ENCODE results near the gene LFNG.

LFNG gene

DNA sequence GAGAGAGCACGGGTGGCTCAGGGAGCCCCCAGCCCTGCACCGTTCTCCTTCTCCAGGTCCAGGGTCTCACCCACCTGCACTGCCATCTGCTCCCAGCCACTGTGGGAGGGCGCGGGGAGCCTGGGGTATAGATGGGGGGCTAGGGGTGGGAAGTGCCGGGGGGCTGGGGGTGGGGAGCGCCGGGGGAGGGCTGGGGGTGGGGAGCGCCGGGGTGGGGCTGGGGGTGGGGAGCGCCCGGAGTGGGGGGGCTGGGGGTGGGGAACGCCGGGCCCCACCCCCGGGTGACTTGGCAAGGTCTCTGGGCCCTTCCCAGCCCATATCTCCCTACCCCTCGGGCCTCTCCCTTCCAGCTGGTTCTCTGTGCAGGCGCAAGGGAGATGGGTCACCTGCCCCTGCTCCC is 43.3 kb upstream of the LFNG start, which contains the start of gene GRIFIN:
Gene GRIFIN (minus strand): TSS at position 101 of the 400 bp plus-strand sequence. CDS start 15 bp downstream, at position 86.
- H3K9ac ChIP-seq (ENCODE audit: low read length in 2 of 2): no peak within 1 kb of the TSS
- peaks cover 18 to 21% of the 10 kb centered on the region in 2 donors for H3K27me3 ChIP-seq (ENCODE audit: control insufficient read depth in 1 of 2, insufficient read depth in 2 of 2, low read length in 2 of 2)
- H3K27ac ChIP-seq (ENCODE audit: low read length): no peak within 1 kb of the TSS
- H3K4me3 ChIP-seq (ENCODE audit: low read length in 2 of 2): no peak within 1 kb of the TSS
- no peaks in the 10 kb centered on the region for H3K36me3 ChIP-seq (ENCODE audit: control insufficient read depth in 2 of 2, insufficient read depth in 2 of 2, low read length in 2 of 2)
- peaks cover 28% of the 10 kb centered on the region for H3K4me1 ChIP-seq (ENCODE audit: control insufficient read depth, insufficient read depth, low read length)
- no peaks in the 10 kb centered on the region for H3K9me3 ChIP-seq (ENCODE audit: control insufficient read depth in 2 of 2, low read length in 2 of 2)

DNA sequence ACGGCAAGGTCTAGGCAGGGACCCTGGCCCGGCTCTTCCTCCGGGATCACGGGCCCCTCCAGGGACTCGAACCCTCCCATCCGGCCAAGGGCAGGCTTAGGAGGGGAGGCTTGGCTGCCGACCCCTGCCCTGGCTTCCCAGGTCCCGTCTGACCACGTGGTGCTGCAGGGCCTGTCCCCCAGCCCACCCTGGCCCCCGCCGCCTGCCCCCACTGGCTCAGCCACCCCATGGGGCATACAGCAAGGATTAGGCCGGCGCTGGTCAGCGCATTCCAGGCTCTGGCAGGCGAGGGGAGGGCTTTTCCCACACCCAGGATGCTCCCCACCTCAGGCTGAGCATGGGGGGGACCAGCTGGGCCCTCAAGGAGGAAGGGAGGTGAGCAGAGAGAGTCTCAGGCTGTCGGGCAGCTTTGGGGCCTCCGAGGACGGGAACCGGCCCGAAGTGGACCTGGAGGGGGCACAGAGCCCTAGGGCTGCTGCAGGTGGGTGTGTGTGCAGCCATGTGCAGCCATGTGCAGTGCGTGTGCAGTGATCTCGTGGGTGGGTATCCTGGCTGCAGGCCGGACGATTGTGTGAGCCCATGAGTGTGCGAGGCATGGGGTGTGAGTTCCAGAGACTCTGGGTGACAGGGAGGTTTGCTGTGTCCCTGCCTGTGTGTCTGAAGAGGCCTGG is 42.7 kb upstream of the LFNG start:
- Histone ChIP-seq H3K9me3 (ENCODE audit: control insufficient read depth in 2 of 2, low read length in 2 of 2) (no peaks in the 10 kb centered on the region), H3K4me1 (ENCODE audit: control insufficient read depth, insufficient read depth, low read length) (peaks cover 24% of the 10 kb centered on the region), H3K27me3 (ENCODE audit: control insufficient read depth in 1 of 2, insufficient read depth in 2 of 2, low read length in 2 of 2) (peaks cover 15 to 24% of the 10 kb centered on the region in 2 donors), H3K9ac (ENCODE audit: low read length in 2 of 2) (no peak overlapping the region), H3K4me3 (ENCODE audit: low read length in 2 of 2) (no peak overlapping the region), H3K27ac (ENCODE audit: low read length) (no peak overlapping the region), H3K36me3 (ENCODE audit: control insufficient read depth in 2 of 2, insufficient read depth in 2 of 2, low read length in 2 of 2) (no peaks in the 10 kb centered on the region)

DNA sequence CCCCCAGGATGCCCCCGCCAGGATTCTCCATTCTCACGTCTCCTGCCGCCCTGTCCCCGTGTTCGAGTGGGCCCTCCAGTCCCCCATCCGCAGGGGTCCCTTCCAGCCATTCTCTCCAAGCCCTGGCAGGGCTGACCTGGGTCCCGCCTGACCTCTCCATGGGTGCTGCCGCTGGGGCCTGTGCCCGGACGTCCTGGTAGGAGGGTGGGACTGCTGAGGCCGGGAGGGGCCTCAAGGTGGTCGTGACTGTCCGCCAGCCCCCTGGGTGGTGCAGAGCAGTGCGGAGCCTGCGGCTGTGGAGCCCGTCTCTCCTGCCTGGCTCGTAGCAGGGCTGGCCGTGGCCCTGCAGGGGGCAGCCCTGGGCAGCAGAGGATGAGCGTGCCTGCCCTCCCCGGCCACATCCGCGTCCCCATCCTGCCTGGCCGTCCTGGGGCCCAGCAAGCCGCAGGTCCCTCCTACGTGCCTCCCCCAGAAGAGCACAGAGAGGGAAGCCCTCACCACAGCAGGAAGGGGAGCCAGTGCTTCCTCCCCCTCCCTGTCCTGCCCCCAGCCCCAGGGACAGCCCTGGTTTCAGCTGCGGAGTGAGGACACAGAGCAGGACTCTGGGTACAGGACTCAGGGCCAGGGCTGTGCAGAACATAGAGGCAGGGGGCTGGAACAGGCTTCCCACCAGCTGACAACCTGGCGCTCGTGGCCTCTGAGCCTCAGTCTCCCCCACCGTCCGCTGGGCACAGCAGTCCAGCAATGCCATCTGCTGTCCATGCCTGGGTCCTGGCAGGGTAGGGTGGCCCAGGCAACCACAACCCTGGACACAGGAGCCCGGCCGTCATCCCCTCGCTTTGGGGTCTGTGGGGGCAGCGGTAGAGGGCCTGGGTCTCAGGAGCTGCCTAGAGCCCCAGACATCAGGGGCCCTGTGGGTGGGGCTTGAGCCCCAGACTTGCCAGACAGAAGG is 41.9 kb upstream of the LFNG start:
- Histone ChIP-seq H3K9ac (ENCODE audit: low read length in 2 of 2) (no peak overlapping the region), H3K4me1 (ENCODE audit: control insufficient read depth, insufficient read depth, low read length) (peaks cover 24% of the 10 kb centered on the region), H3K36me3 (ENCODE audit: control insufficient read depth in 2 of 2, insufficient read depth in 2 of 2, low read length in 2 of 2) (no peaks in the 10 kb centered on the region), H3K4me3 (ENCODE audit: low read length in 2 of 2) (no peak overlapping the region), H3K9me3 (ENCODE audit: control insufficient read depth in 2 of 2, low read length in 2 of 2) (no peaks in the 10 kb centered on the region), H3K27ac (ENCODE audit: low read length) (no peak overlapping the region), H3K27me3 (ENCODE audit: control insufficient read depth in 1 of 2, insufficient read depth in 2 of 2, low read length in 2 of 2) (peaks cover 19 to 24% of the 10 kb centered on the region in 2 donors)

DNA sequence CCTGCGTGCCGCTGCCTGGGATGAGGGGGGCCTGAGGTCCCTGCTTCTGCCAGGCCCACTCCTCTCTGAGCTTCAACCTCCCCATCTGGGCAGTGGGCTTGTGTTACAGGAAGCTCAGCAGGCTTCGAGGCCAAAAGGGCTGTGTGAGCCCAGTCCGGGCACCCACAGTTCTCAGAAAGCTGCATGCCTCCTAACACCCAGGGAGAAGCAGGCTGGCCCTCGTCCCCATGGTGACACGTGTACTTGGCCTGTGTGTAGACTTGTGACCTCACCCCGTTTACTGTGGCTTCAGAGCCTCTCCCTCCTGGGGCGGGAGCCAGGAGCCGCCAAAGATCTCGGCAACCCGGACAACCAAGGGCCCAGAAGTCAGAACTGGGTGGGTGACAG is 41.2 kb upstream of the LFNG start:
- H3K9me3 ChIP-seq (ENCODE audit: control insufficient read depth in 2 of 2, low read length in 2 of 2): peaks cover 0 to 6% of the 10 kb centered on the region in 2 donors
- no peak overlapping the region for H3K9ac ChIP-seq (ENCODE audit: low read length in 2 of 2)
- H3K4me1 ChIP-seq (ENCODE audit: control insufficient read depth, insufficient read depth, low read length): peaks cover 24% of the 10 kb centered on the region
- H3K27ac ChIP-seq (ENCODE audit: low read length): no peak overlapping the region
- peaks cover 24% of the 10 kb centered on the region in 2 donors for H3K27me3 ChIP-seq (ENCODE audit: control insufficient read depth in 1 of 2, insufficient read depth in 2 of 2, low read length in 2 of 2)
- no peak overlapping the region for H3K4me3 ChIP-seq (ENCODE audit: low read length in 2 of 2)
- no peaks in the 10 kb centered on the region for H3K36me3 ChIP-seq (ENCODE audit: control insufficient read depth in 2 of 2, insufficient read depth in 2 of 2, low read length in 2 of 2)

DNA sequence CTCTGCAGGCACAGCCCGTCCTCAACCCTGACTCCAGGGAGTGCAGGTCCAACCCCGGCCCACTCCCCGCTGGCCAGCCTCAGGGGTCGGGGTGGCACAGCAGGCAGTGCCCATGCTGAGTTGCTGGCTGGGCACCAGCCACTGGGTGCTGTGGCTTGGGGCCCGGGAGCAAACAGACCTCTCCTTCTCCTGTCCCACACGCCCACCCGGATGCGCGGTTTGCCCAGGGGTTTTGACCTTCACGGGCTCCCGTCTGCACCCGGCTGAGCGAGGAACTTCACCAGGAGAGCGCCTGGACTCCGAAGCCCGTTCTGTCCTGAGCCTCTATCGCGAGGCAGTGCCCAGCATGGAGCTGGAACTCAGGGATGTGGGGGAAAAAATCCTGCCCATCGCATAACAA is 40.8 kb upstream of the LFNG start:
- H3K4me3 ChIP-seq (ENCODE audit: low read length in 2 of 2): no peak overlapping the region
- H3K27me3 ChIP-seq (ENCODE audit: control insufficient read depth in 1 of 2, insufficient read depth in 2 of 2, low read length in 2 of 2): peaks cover 24 to 26% of the 10 kb centered on the region in 2 donors
- H3K9me3 ChIP-seq (ENCODE audit: control insufficient read depth in 2 of 2, low read length in 2 of 2): peaks cover 0 to 9% of the 10 kb centered on the region in 2 donors
- H3K27ac ChIP-seq (ENCODE audit: low read length): no peak overlapping the region
- H3K4me1 ChIP-seq (ENCODE audit: control insufficient read depth, insufficient read depth, low read length): peaks cover 24% of the 10 kb centered on the region
- H3K9ac ChIP-seq (ENCODE audit: low read length in 2 of 2): no peak overlapping the region
- no peaks in the 10 kb centered on the region for H3K36me3 ChIP-seq (ENCODE audit: control insufficient read depth in 2 of 2, insufficient read depth in 2 of 2, low read length in 2 of 2)

DNA sequence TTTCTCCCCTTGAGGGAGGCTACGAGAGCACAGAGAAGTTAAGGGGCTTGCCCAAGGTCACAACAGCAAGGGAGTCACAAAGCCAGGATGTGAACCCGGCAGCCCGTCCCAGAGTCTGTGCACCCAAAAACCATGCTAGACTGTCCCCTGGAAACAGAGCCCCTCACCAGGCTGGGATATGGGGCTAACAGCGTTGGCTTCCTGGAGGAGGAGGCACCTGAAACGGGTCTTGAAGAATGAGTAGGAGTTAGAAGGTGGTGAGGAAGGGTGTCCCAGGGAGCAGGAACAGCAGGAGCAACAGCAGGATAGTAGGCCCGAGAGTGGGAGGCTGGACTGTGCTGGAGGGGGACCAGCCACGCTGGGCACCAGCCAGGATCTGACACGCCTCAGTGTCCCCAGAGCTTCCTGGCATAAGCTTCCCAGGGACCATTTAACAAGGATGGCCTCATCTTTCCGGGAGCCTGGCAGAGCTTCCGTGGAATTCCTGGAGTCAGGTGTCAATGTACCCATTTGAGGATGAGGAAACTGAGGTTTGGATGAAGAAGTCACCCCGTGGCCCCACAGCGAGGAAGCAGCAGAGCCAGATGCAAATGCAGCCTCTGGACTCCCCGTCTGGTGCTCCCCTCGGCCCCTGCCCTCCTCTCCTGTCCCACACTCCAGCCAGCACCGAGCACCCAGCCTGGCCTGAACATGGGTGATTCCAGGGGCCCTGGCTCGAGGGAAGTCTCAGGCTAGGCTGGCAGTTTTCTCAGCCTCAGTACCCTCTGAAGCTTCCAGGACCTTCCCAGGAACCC is 40.1 kb upstream of the LFNG start:
- no peak overlapping the region for H3K9ac ChIP-seq (ENCODE audit: low read length in 2 of 2)
- no peak overlapping the region for H3K27ac ChIP-seq (ENCODE audit: low read length)
- no peaks in the 10 kb centered on the region for H3K36me3 ChIP-seq (ENCODE audit: control insufficient read depth in 2 of 2, insufficient read depth in 2 of 2, low read length in 2 of 2)
- H3K9me3 ChIP-seq (ENCODE audit: control insufficient read depth in 2 of 2, low read length in 2 of 2): peaks cover 0 to 9% of the 10 kb centered on the region in 2 donors
- H3K27me3 ChIP-seq (ENCODE audit: control insufficient read depth in 1 of 2, insufficient read depth in 2 of 2, low read length in 2 of 2): peaks cover 25 to 27% of the 10 kb centered on the region in 2 donors
- peaks cover 24% of the 10 kb centered on the region for H3K4me1 ChIP-seq (ENCODE audit: control insufficient read depth, insufficient read depth, low read length)
- no peak overlapping the region for H3K4me3 ChIP-seq (ENCODE audit: low read length in 2 of 2)

DNA sequence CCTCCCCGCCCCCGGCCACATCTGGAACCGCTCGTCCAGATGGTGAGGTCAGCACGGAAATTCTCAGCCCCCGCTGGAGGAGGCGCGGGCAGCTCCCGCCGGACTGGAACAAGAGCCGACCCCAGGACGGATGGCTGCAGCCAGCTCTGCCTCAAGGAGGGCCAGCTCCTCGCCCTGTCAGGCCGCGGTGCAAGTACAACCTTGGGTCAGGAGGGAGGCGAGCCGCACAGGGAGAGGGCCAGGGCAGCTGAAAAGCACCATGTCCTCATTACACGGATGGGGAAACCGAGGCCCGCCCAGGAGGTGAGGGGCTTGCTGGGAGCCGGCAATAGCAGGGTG is 39.5 kb upstream of the LFNG start:
- H3K4me1 ChIP-seq (ENCODE audit: control insufficient read depth, insufficient read depth, low read length): peaks cover 24% of the 10 kb centered on the region
- no peak overlapping the region for H3K27ac ChIP-seq (ENCODE audit: low read length)
- H3K9me3 ChIP-seq (ENCODE audit: control insufficient read depth in 2 of 2, low read length in 2 of 2): peaks cover 0 to 9% of the 10 kb centered on the region in 2 donors
- H3K27me3 ChIP-seq (ENCODE audit: control insufficient read depth in 1 of 2, insufficient read depth in 2 of 2, low read length in 2 of 2): peaks cover 25 to 27% of the 10 kb centered on the region in 2 donors
- no peaks in the 10 kb centered on the region for H3K36me3 ChIP-seq (ENCODE audit: control insufficient read depth in 2 of 2, insufficient read depth in 2 of 2, low read length in 2 of 2)
- H3K4me3 ChIP-seq (ENCODE audit: low read length in 2 of 2): no peak overlapping the region
- H3K9ac ChIP-seq (ENCODE audit: low read length in 2 of 2): no peak overlapping the region

DNA sequence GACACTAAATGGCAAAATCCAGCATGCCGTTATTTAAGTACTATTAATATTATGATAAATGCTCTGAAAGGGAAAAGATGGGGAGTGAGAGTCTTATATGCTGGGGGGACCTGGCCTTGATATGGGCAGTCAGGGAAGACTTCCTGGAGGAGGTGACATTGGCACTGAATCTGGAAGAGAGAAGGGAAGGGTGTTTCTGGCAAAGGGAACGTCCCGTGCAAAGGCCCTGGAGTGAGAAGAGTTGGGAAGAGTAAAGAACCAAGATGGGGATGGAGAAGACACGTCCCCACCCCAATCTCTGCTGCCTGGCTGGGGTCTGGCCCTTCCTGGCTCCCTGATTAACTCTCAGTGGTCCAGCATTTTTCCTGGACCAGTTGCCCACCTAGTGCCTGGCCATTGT is 38.4 kb upstream of the LFNG start:
- Histone ChIP-seq H3K27me3 (ENCODE audit: control insufficient read depth in 1 of 2, insufficient read depth in 2 of 2, low read length in 2 of 2) (peaks cover 25 to 27% of the 10 kb centered on the region in 2 donors), H3K36me3 (ENCODE audit: control insufficient read depth in 2 of 2, insufficient read depth in 2 of 2, low read length in 2 of 2) (no peaks in the 10 kb centered on the region), H3K4me1 (ENCODE audit: control insufficient read depth, insufficient read depth, low read length) (peaks cover 24% of the 10 kb centered on the region)

DNA sequence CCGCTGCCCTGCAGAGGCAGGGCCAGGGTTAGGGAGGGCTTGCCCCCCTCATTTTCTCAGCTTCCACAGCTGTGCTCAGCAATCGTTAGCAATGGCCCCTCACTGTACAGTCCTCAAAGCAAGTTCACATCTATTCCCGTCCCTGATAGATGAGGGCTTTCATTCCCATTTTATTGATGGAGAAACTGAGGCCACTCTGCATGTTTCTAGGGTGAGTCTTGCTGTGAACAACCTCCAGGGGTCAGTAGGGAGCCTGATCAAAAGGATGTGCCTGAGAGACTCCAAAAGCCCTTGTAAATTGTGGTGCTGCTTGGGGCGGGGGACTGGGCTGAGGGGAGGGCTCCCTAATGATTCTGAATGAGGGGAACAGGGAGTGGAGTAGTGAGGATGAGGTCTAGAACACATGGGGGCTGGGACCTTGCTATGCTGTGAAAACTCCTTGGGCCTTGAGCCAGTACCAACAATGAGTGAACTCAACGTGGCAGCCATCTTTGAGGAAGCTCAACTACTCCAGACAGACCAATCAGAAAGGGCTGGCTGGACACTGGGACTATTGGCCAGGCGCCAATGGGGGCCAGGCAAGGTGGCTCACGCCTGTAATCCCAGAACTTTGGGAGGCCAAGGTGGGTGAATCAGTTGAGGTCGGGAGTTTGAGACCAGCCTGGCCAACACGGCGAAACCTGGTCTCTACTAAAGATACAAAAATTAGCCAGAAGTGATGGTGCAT is 36.7 kb upstream of the LFNG start:
- Histone ChIP-seq H3K36me3 (ENCODE audit: control insufficient read depth in 2 of 2, insufficient read depth in 2 of 2, low read length in 2 of 2) (no peaks in the 10 kb centered on the region), H3K4me3 (ENCODE audit: low read length in 2 of 2) (no peak overlapping the region), H3K9ac (ENCODE audit: low read length in 2 of 2) (no peak overlapping the region), H3K27me3 (ENCODE audit: control insufficient read depth in 1 of 2, insufficient read depth in 2 of 2, low read length in 2 of 2) (peaks cover 21 to 25% of the 10 kb centered on the region in 2 donors), H3K27ac (ENCODE audit: low read length) (no peak overlapping the region), H3K4me1 (ENCODE audit: control insufficient read depth, insufficient read depth, low read length) (peaks cover 22% of the 10 kb centered on the region), H3K9me3 (ENCODE audit: control insufficient read depth in 2 of 2, low read length in 2 of 2) (peaks cover 0 to 9% of the 10 kb centered on the region in 2 donors)

More for the DNA sequence above, 38.4 kb upstream of the LFNG start:
- H3K9me3 ChIP-seq (ENCODE audit: control insufficient read depth in 2 of 2, low read length in 2 of 2): peaks cover 0 to 9% of the 10 kb centered on the region in 2 donors
- no peak overlapping the region for H3K4me3 ChIP-seq (ENCODE audit: low read length in 2 of 2)
- H3K27ac ChIP-seq (ENCODE audit: low read length): no peak overlapping the region
- H3K9ac ChIP-seq (ENCODE audit: low read length in 2 of 2): no peak overlapping the region

DNA sequence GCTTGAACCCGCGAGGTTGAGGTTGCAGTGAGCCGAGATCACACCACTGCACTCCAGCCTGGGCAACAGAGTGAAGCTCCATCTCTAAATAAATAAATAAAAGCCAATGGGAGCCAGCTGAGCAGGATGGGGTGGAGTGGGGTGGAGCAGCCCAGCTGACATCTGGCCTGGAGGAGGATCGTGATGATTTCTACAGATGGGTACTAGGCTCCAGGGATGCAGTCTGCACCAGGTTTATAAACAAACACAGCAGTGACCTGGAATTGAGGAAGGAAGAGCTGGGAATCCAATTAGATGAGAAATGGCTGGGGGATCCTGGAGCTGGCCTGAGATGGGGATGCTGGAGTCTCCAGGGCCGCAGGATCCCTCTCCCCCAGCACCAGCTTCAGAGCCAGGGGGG is 36.1 kb upstream of the LFNG start:
- Histone ChIP-seq H3K4me1 (ENCODE audit: control insufficient read depth, insufficient read depth, low read length) (peaks cover 22% of the 10 kb centered on the region), H3K27ac (ENCODE audit: low read length) (no peak overlapping the region), H3K9ac (ENCODE audit: low read length in 2 of 2) (no peak overlapping the region), H3K4me3 (ENCODE audit: low read length in 2 of 2) (no peak overlapping the region), H3K36me3 (ENCODE audit: control insufficient read depth in 2 of 2, insufficient read depth in 2 of 2, low read length in 2 of 2) (no peaks in the 10 kb centered on the region), H3K27me3 (ENCODE audit: control insufficient read depth in 1 of 2, insufficient read depth in 2 of 2, low read length in 2 of 2) (peaks cover 20 to 23% of the 10 kb centered on the region in 2 donors), H3K9me3 (ENCODE audit: control insufficient read depth in 2 of 2, low read length in 2 of 2) (peaks cover 0 to 9% of the 10 kb centered on the region in 2 donors)
